SK-N-SH (cell line): ENCODE data around the gene RASGRF1. TPM values are rescaled to one million over a fixed set of nuclear protein-coding genes. Genes with fewer than 3 reads are reported as not detected.

Source experiments
- CTCF ChIA-PET: fragments of 300-600, 350-600 bp; formaldehyde crosslinking; extraction: SDS; loops from one replicate; lab custom pipeline; 2021; lab: Yijun Ruan, JAX
- POLR2A ChIA-PET: fragments of 350-600 bp; sonication (Branson Sonifier 250); formaldehyde crosslinking; extraction: SDS; loops from one replicate; lab custom pipeline; 2020; ENCODE audit warnings: antibody characterized with exemption, inconsistent platforms; lab: Yijun Ruan, JAX
- DNase-seq: peaks from one replicate; pipeline ENCODE4 v3.0.0; 2012
- H2AFZ ChIP-seq: fragments of 200-600 bp; sonication (generic); 2 replicates; pipeline ENCODE4 v1.8.1; 2016; ENCODE audit warnings: antibody characterized with exemption, mild to moderate bottlenecking, low read depth
- H3F3A ChIP-seq: fragments of 200-600 bp; sonication (generic); replicated peaks from 2 replicates; pipeline ENCODE3; 2016; ENCODE audit warnings: antibody characterized with exemption, mild to moderate bottlenecking; ENCODE audit not compliant: insufficient read depth
- H3K27ac ChIP-seq, 2 experiments: fragments of 200-500 bp in 1 of 2; fragments of 200-600 bp in 1 of 2; sonication (Bioruptor generic) in 1 of 2; sonication (generic), shearing (Covaris generic) in 1 of 2; 2 replicates each; pipeline versions ENCODE4 v1.5.1 to v1.6.1; 2014 to 2016; ENCODE audit warnings: low read depth in 2 of 2, inconsistent platforms in 1 of 2, low read length in 1 of 2, mild to moderate bottlenecking in 1 of 2, mixed read lengths in 1 of 2
- H3K27me3 ChIP-seq: fragments of 200-600 bp; sonication (generic), shearing (Covaris generic); 2 replicates; pipeline ENCODE4 v1.6.1; 2016; ENCODE audit warnings: mixed run types; ENCODE audit not compliant: insufficient read depth
- H3K36me3 ChIP-seq, 2 experiments: fragments of 200-500 bp in 1 of 2; fragments of 200-600 bp in 1 of 2; sonication (Bioruptor generic) in 1 of 2; sonication (generic) in 1 of 2; replicated peaks in 1 of 2; 2 replicates each; pipeline versions ENCODE3 to v1.5.1; 2014 to 2016; ENCODE audit warnings: low read length in 1 of 2, mild to moderate bottlenecking in 1 of 2; ENCODE audit not compliant: insufficient read depth in 2 of 2, control insufficient read depth in 1 of 2
- H3K4me1 ChIP-seq, 2 experiments: fragments of 200-500 bp in 1 of 2; fragments of 200-600 bp in 1 of 2; sonication (Bioruptor generic) in 1 of 2; sonication (generic), shearing (Covaris generic) in 1 of 2; 2 replicates each; pipeline versions ENCODE4 v1.5.1 to v1.6.1; 2014 to 2016; ENCODE audit warnings: low read depth in 1 of 2, low read length in 1 of 2, mixed run types in 1 of 2; ENCODE audit not compliant: insufficient read depth in 2 of 2, control insufficient read depth in 1 of 2
- H3K4me2 ChIP-seq: fragments of 200-600 bp; sonication (generic), shearing (Covaris generic); 2 replicates; pipeline ENCODE4 v1.6.1; 2017; ENCODE audit warnings: mixed run types
- H3K4me3 ChIP-seq, 2 experiments: fragments of 200-500 bp in 1 of 2; fragments of 200-600 bp in 1 of 2; sonication (Bioruptor generic) in 1 of 2; sonication (generic), shearing (Covaris generic) in 1 of 2; 2 replicates each; pipeline versions ENCODE4 v1.5.1 to v1.8.1; 2014 to 2016; ENCODE audit warnings: low read depth in 2 of 2, inconsistent platforms in 1 of 2, low read length in 1 of 2, mild to moderate bottlenecking in 1 of 2, mixed read lengths in 1 of 2, moderate library complexity in 1 of 2
- H3K79me2 ChIP-seq: fragments of 200-600 bp; sonication (generic); 2 replicates; pipeline ENCODE4 v1.8.1; 2017; ENCODE audit warnings: mild to moderate bottlenecking; ENCODE audit not compliant: insufficient read depth
- H3K9ac ChIP-seq: fragments of 200-600 bp; sonication (generic); 2 replicates; pipeline ENCODE4 v1.6.1; 2017; ENCODE audit warnings: mixed run types
- H3K9me2 ChIP-seq: fragments of 200-600 bp; sonication (generic); 2 replicates; pipeline ENCODE4 v1.6.1; 2017; ENCODE audit warnings: mixed run types
- H3K9me3 ChIP-seq: fragments of 200-600 bp; sonication (generic); 2 replicates; pipeline ENCODE4 v1.6.1; 2017; ENCODE audit warnings: mixed run types, mild to moderate bottlenecking, moderate library complexity
- H4K20me1 ChIP-seq: fragments of 200-600 bp; sonication (generic); 2 replicates; pipeline ENCODE4 v1.6.1; 2017; ENCODE audit warnings: mild to moderate bottlenecking, mixed run types; ENCODE audit not compliant: insufficient read depth
- CTCF ChIP-seq: fragments of 200-600 bp; sonication (generic); IDR thresholded peaks from 2 replicates; pipeline ENCODE4 v1.6.1; 2017; ENCODE audit warnings: antibody characterized with exemption, mild to moderate bottlenecking, moderate library complexity
- EP300 ChIP-seq, 2 experiments: IDR thresholded peaks; 2 replicates each; pipeline versions ENCODE4 v1.4.0 to v1.6.1; 2012; ENCODE audit warnings: borderline replicate concordance in 1 of 2, low read depth in 1 of 2, low read length in 1 of 2
- FOSL2 ChIP-seq: IDR thresholded peaks from 2 replicates; pipeline ENCODE4 v1.4.0; 2012; ENCODE audit warnings: low read depth, mild to moderate bottlenecking, moderate library complexity, borderline replicate concordance
- IRF3 ChIP-seq: fragments of 150-350 bp; IDR thresholded peaks from 2 replicates; pipeline ENCODE4 v1.6.1; 2016; ENCODE audit warnings: mild to moderate bottlenecking, low read depth, low read length
- MXI1 ChIP-seq: IDR thresholded peaks from 2 replicates; pipeline ENCODE4 v1.6.1; 2012; ENCODE audit warnings: mild to moderate bottlenecking, low read depth, low read length, improper control_type of control experiment
- NFIC ChIP-seq: IDR thresholded peaks from 2 replicates; pipeline ENCODE4 v1.4.0; 2012; ENCODE audit warnings: borderline replicate concordance
- NRF1 ChIP-seq: IDR thresholded peaks from 2 replicates; pipeline ENCODE4 v1.6.1; 2012; ENCODE audit warnings: low read depth, mild to moderate bottlenecking, low read length
- RAD21 ChIP-seq: IDR thresholded peaks from 2 replicates; pipeline ENCODE4 v1.6.1; 2012; ENCODE audit warnings: mild to moderate bottlenecking, low read length
- RCOR1 ChIP-seq: fragments of 150-350 bp; IDR thresholded peaks from 2 replicates; pipeline ENCODE4 v1.6.1; 2017; ENCODE audit warnings: antibody characterized with exemption, low read length
- RFX5 ChIP-seq: IDR thresholded peaks from 2 replicates; pipeline ENCODE4 v1.6.1; 2012; ENCODE audit warnings: mild to moderate bottlenecking, improper control_type of control experiment, low read length
- SIN3A ChIP-seq: IDR thresholded peaks from 2 replicates; pipeline ENCODE4 v1.6.1; 2012; ENCODE audit warnings: low read depth, mild to moderate bottlenecking, low read length, moderate library complexity, borderline replicate concordance
- WGBS: methylation state at CpG from one replicate; pipeline ENCODE4 v1.1.6; 2017; ENCODE audit warnings: low lambda C conversion rate; 5-methylcytosine and 5-hydroxymethylcytosine counted together
- polyA plus RNA-seq, 3 experiments: library from polyadenylated mRNA; depleted of rRNA; stranded (reverse); fragments of >200 nt; gene quantifications; 2 replicates each; pipeline ENCODE4 v1.2.3, GENCODE V29; 2012

RASGRF1 gene
- polyA plus RNA-seq, 1 of the 3 experiments (the other 2 are of a cell fraction): 0.10 TPM

GRCh38 chr15:78978601-78979179 lies 111.9 kb downstream of the RASGRF1 start:
- Histone ChIP-seq H3K79me2 (no peaks in the 10 kb centered on the region), H3K4me3 (no peak overlapping the region), H3K9ac (no peak overlapping the region), H3K4me2 (no peak overlapping the region), H3K27ac (no peak overlapping the region), H4K20me1 (no peaks in the 10 kb centered on the region), H3K9me3 (no peaks in the 10 kb centered on the region), H3K4me1 (peaks cover 0 to 6% of the 10 kb centered on the region in 2 experiments; a peak in 1 of 4 replicates), H3K9me2 (no peaks in the 10 kb centered on the region), H3K36me3 (no peaks in the 10 kb centered on the region), H2AFZ (no peak overlapping the region), H3F3A (no peaks in the 10 kb centered on the region), H3K27me3 (no peaks in the 10 kb centered on the region)
- WGBS: 86% methylated on average over 12 of the region's 19 CpGs
- TF ChIP-seq RAD21 (no peak), MXI1 (no peak), RFX5 (no peak)
- CTCF ChIA-PET: interaction anchor here (0.7 to 8.2 kb wide), 13 partner anchors 10 to 239 kb away, joined by 3 to 79 read pairs (median 5); no protein-coding TSS in a partner anchor
- POLR2A ChIA-PET: no interaction called here
- no peak for DNase-seq

GRCh38 chr15:78977591-78978347 lies 112.8 kb downstream of the RASGRF1 start:
- no peaks in the 10 kb centered on the region for H3K36me3 ChIP-seq
- no peaks in the 10 kb centered on the region for H3F3A ChIP-seq
- no peak for TF ChIP-seq FOSL2
- TF ChIP-seq EP300 (IDR thresholded peaks at IDR 0.05; ENCODE audit: borderline replicate concordance in 1 of 2, low read depth in 1 of 2, low read length in 1 of 2): no peak
- no peak for TF ChIP-seq RFX5
- no peak for TF ChIP-seq IRF3
- no peak for TF ChIP-seq NFIC
- TF ChIP-seq SIN3A: no peak
- no peak for TF ChIP-seq CTCF
- no peak for TF ChIP-seq RAD21
- TF ChIP-seq RCOR1: no peak
- TF ChIP-seq NRF1: no peak
- no peak overlapping the region for H3K27ac ChIP-seq
- 90% methylated on average over 10 of the region's 10 CpGs for WGBS
- no peaks in the 10 kb centered on the region for H3K79me2 ChIP-seq
- no peak overlapping the region for H2AFZ ChIP-seq
- H3K9me3 ChIP-seq: no peaks in the 10 kb centered on the region
- no peak overlapping the region for H3K4me3 ChIP-seq
- ChIA-PET CTCF (interaction anchor here (0.7 to 8.2 kb wide), 7 partner anchors 11 to 240 kb away, joined by 3 to 79 read pairs (median 4); no protein-coding TSS in a partner anchor), POLR2A (no interaction called here)
- H3K4me2 ChIP-seq: no peak overlapping the region
- H3K9ac ChIP-seq: no peak overlapping the region
- H3K9me2 ChIP-seq: no peaks in the 10 kb centered on the region
- no peaks in the 10 kb centered on the region for H3K27me3 ChIP-seq
- H3K4me1 ChIP-seq: peaks cover 0 to 6% of the 10 kb centered on the region in 2 experiments; a peak in 1 of 4 replicates
- H4K20me1 ChIP-seq: no peaks in the 10 kb centered on the region
- DNase-seq: no peak
